Measurements from ENCODE around the gene ZSCAN10. TPM values are rescaled to one million over a fixed set of nuclear protein-coding genes. Genes with fewer than 3 reads are reported as not detected.

Gene ZSCAN10
- total and polyA plus RNA-seq, 2 of the 13 experiments (the other 11 are each of a cell fraction or from before 2014, with no cell fraction given), result not detected

DNA sequence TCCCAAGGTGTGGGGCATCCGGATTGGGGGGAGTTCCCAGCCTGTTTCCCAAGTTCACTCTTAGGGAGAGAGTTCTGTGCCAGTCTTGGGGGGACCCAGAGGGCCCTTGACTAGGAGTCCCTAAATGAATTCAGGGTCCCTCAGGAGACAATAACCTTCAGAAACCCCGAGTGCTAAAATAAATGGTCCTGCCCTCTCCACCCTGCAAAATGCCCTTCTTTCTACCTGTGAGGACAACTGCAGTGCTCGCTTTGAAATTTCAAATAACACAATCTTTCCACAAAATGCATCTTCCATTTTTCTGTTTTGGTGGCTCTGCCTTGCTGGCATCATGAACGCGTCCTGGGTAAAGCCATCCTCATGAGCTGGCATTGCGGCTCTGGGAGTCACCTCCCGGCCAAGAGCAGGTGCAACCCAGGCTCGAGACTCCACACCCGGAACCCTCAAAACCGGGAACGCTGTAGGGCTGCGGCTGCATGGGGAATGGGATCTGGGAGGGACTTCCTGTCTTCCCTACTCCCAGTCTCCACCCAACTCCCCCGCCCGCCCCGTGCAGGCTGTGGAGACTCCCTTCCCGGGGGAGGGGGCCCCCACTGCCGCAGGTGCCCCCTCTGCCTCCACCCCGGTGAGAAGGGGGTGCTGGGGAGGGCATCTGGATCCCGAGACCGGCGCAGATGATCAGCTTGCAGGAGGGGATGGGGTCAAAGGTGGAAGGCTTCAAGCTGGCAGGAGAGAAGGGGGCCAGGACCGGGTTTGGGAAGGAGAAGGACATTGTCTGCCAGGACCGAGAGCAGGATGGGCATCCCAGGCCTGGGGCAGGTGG is 13.2 kb upstream of the ZSCAN10 start, which contains the start of gene ZNF205 (continued):
- TF ChIP-seq CBFB (CRISPR knock-in tag; IDR thresholded peaks at IDR 0.05), result peak; percentile 67; the same call in 1 of the 2 replicates
- no peak for TF ChIP-seq KLF13 (CRISPR knock-in tag; IDR thresholded peaks at IDR 0.05)
- TF ChIP-seq, protein P1, sequence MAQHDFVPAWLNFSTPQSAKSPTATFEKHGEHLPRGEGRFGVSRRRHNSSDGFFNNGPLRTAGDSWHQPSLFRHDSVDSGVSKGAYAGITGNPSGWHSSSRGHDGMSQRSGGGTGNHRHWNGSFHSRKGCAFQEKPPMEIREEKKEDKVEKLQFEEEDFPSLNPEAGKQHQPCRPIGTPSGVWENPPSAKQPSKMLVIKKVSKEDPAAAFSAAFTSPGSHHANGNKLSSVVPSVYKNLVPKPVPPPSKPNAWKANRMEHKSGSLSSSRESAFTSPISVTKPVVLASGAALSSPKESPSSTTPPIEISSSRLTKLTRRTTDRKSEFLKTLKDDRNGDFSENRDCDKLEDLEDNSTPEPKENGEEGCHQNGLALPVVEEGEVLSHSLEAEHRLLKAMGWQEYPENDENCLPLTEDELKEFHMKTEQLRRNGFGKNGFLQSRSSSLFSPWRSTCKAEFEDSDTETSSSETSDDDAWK (CRISPR knock-in tag; IDR thresholded peaks at IDR 0.05), result no peak
- TF ChIP-seq, protein P2, sequence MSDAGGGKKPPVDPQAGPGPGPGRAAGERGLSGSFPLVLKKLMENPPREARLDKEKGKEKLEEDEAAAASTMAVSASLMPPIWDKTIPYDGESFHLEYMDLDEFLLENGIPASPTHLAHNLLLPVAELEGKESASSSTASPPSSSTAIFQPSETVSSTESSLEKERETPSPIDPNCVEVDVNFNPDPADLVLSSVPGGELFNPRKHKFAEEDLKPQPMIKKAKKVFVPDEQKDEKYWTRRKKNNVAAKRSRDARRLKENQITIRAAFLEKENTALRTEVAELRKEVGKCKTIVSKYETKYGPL (CRISPR knock-in tag; IDR thresholded peaks at IDR 0.05), result no peak
- TF ChIP-seq MIER3 (CRISPR knock-in tag; IDR thresholded peaks at IDR 0.05; ENCODE audit: borderline replicate concordance), result peak; percentile 83; the same call in 1 of the 2 replicates
- no peak; the same call in 1 of the 2 replicates for TF ChIP-seq HES4 (CRISPR knock-in tag; IDR thresholded peaks at IDR 0.05; ENCODE audit: borderline replicate concordance)
- TF ChIP-seq, protein P3, sequence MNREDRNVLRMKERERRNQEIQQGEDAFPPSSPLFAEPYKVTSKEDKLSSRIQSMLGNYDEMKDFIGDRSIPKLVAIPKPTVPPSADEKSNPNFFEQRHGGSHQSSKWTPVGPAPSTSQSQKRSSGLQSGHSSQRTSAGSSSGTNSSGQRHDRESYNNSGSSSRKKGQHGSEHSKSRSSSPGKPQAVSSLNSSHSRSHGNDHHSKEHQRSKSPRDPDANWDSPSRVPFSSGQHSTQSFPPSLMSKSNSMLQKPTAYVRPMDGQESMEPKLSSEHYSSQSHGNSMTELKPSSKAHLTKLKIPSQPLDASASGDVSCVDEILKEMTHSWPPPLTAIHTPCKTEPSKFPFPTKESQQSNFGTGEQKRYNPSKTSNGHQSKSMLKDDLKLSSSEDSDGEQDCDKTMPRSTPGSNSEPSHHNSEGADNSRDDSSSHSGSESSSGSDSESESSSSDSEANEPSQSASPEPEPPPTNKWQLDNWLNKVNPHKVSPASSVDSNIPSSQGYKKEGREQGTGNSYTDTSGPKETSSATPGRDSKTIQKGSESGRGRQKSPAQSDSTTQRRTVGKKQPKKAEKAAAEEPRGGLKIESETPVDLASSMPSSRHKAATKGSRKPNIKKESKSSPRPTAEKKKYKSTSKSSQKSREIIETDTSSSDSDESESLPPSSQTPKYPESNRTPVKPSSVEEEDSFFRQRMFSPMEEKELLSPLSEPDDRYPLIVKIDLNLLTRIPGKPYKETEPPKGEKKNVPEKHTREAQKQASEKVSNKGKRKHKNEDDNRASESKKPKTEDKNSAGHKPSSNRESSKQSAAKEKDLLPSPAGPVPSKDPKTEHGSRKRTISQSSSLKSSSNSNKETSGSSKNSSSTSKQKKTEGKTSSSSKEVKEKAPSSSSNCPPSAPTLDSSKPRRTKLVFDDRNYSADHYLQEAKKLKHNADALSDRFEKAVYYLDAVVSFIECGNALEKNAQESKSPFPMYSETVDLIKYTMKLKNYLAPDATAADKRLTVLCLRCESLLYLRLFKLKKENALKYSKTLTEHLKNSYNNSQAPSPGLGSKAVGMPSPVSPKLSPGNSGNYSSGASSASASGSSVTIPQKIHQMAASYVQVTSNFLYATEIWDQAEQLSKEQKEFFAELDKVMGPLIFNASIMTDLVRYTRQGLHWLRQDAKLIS (CRISPR knock-in tag; IDR thresholded peaks at IDR 0.05), result no peak
- TF ChIP-seq, protein P4, sequence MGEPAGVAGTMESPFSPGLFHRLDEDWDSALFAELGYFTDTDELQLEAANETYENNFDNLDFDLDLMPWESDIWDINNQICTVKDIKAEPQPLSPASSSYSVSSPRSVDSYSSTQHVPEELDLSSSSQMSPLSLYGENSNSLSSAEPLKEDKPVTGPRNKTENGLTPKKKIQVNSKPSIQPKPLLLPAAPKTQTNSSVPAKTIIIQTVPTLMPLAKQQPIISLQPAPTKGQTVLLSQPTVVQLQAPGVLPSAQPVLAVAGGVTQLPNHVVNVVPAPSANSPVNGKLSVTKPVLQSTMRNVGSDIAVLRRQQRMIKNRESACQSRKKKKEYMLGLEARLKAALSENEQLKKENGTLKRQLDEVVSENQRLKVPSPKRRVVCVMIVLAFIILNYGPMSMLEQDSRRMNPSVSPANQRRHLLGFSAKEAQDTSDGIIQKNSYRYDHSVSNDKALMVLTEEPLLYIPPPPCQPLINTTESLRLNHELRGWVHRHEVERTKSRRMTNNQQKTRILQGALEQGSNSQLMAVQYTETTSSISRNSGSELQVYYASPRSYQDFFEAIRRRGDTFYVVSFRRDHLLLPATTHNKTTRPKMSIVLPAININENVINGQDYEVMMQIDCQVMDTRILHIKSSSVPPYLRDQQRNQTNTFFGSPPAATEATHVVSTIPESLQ (CRISPR knock-in tag; conservative IDR thresholded peaks at IDR 0.05), result no peak
- no peak for TF ChIP-seq HNRNPK (IDR thresholded peaks at IDR 0.05; ENCODE audit: low read depth, low read length, poor library complexity, severe bottlenecking)
- TF ChIP-seq ZNF749 (CRISPR knock-in tag; IDR thresholded peaks at IDR 0.05; ENCODE audit: borderline replicate concordance), result no peak
- peak; percentile 91; the same call in 1 of the 2 replicates for TF ChIP-seq SMAD3 (CRISPR knock-in tag; IDR thresholded peaks at IDR 0.05)
- no peak for TF ChIP-seq FOXM1 (CRISPR knock-in tag; IDR thresholded peaks at IDR 0.05)
- TF ChIP-seq, protein P5, sequence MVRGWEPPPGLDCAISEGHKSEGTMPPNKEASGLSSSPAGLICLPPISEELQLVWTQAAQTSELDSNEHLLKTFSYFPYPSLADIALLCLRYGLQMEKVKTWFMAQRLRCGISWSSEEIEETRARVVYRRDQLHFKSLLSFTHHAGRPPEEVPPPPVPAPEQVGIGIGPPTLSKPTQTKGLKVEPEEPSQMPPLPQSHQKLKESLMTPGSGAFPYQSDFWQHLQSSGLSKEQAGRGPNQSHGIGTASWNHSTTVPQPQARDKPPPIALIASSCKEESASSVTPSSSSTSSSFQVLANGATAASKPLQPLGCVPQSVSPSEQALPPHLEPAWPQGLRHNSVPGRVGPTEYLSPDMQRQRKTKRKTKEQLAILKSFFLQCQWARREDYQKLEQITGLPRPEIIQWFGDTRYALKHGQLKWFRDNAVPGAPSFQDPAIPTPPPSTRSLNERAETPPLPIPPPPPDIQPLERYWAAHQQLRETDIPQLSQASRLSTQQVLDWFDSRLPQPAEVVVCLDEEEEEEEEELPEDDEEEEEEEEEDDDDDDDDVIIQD (CRISPR knock-in tag; IDR thresholded peaks at IDR 0.05; ENCODE audit: low read depth), result no peak; the same call in 1 of the 2 replicates
- TF ChIP-seq ZNF230 (CRISPR knock-in tag; IDR thresholded peaks at IDR 0.05), result peak; percentile 76; the same call in 1 of the 2 replicates
- TF ChIP-seq, protein P6, sequence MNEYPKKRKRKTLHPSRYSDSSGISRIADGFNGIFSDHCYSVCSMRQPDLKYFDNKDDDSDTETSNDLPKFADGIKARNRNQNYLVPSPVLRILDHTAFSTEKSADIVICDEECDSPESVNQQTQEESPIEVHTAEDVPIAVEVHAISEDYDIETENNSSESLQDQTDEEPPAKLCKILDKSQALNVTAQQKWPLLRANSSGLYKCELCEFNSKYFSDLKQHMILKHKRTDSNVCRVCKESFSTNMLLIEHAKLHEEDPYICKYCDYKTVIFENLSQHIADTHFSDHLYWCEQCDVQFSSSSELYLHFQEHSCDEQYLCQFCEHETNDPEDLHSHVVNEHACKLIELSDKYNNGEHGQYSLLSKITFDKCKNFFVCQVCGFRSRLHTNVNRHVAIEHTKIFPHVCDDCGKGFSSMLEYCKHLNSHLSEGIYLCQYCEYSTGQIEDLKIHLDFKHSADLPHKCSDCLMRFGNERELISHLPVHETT (CRISPR knock-in tag; conservative IDR thresholded peaks at IDR 0.05), result peak; percentile 63; the same call in 1 of the 2 replicates
- TF ChIP-seq, protein P7, sequence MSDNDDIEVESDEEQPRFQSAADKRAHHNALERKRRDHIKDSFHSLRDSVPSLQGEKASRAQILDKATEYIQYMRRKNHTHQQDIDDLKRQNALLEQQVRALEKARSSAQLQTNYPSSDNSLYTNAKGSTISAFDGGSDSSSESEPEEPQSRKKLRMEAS (IDR thresholded peaks at IDR 0.05), result peak; percentile 82; the same call in 1 of the 2 replicates
- 0 out of 2 replicates have a peak, but pooled peaks have one; percentile 34 for TF ChIP-seq ZNF652 (CRISPR knock-in tag; IDR thresholded peaks at IDR 0.05; ENCODE audit: borderline replicate concordance, low read depth)
